IMR-90 (cell line): Measurements from ENCODE around the gene PFN1.

Experiments used
- CEBPB ChIP-seq: IDR thresholded peaks from 2 replicates; pipeline ENCODE4 v1.6.1; 2012; ENCODE audit warnings: low read depth, low read length, improper control_type of control experiment
- CHD1 ChIP-seq: IDR thresholded peaks from 2 replicates; pipeline ENCODE4 v1.6.1; 2012; ENCODE audit warnings: low read depth, low read length, improper control_type of control experiment
- POLR2A ChIP-seq: IDR thresholded peaks from 2 replicates; pipeline ENCODE4 v1.6.1; 2012; ENCODE audit warnings: mild to moderate bottlenecking, low read depth, low read length
- RAD21 ChIP-seq: IDR thresholded peaks from 2 replicates; pipeline ENCODE4 v1.6.1; 2012; ENCODE audit warnings: low read length, improper control_type of control experiment
- RFX5 ChIP-seq: IDR thresholded peaks from 2 replicates; pipeline ENCODE4 v1.8.0; 2012; ENCODE audit warnings: low read depth, mild to moderate bottlenecking, low read length, moderate library complexity
- TF ChIP-seq, protein P1 (sequence below): fragments of 150-350 bp; IDR thresholded peaks from 2 replicates; pipeline ENCODE4 v1.6.1; 2017; ENCODE audit warnings: mild to moderate bottlenecking, antibody characterized with exemption, low read length, low read depth
- TF ChIP-seq, protein P2 (sequence below): fragments of 150-350 bp; IDR thresholded peaks from 2 replicates; pipeline ENCODE4 v1.6.1; 2016; ENCODE audit warnings: low read depth, mild to moderate bottlenecking, low read length, moderate library complexity, borderline replicate concordance
- TF ChIP-seq, protein P3 (sequence below): conservative IDR thresholded peaks from 2 replicates; pipeline ENCODE4 v1.5.1; 2012; ENCODE audit warnings: mild to moderate bottlenecking, low read depth, low read length, improper control_type of control experiment

DNA sequence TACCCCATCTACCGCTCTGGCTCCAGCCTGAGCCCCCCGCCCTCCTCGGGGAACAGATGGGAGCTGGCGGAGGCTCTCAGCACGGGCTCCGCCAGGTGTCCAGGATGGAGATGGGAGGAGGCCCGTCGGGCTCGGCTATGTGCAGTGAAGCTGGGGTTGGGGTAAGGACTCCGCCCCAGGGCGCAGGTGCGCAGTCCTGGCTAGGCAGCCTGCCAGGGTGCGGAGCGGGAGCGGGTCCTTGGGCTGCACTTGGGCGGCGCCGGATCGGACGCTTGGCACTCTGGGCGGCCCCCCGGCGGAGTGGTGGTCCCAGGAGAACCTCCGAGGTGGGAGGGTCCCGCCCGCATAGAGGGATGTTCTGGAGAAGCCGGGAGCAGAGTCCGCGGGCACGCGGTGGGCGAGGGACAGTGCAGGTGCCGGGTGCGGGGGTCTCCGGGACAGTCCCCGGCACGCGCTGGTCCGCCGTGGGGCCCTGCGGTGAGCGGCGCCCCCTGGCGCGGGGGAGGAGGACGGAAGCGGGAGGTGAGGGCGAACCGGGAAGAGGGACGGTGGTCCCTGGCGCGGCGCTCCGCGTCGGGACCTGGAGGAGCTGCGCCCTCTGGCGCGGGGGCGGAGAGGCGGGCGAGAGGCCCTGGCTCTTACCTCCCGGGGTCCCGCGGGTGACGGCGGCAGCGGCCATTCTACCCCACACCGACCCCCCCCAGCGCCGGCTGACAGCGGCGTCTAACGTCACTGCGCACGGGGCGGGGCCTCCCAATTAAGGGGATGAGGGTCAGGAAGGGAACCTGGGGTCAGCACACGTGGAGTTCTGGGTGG is 38.8 kb upstream of the PFN1 start, which contains the start of gene CAMTA2:
- TF ChIP-seq CHD1: no peak
- TF ChIP-seq, protein P1, sequence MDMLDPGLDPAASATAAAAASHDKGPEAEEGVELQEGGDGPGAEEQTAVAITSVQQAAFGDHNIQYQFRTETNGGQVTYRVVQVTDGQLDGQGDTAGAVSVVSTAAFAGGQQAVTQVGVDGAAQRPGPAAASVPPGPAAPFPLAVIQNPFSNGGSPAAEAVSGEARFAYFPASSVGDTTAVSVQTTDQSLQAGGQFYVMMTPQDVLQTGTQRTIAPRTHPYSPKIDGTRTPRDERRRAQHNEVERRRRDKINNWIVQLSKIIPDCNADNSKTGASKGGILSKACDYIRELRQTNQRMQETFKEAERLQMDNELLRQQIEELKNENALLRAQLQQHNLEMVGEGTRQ: peak; percentile 24; the same call in 1 of the 2 replicates
- TF ChIP-seq, protein P2, sequence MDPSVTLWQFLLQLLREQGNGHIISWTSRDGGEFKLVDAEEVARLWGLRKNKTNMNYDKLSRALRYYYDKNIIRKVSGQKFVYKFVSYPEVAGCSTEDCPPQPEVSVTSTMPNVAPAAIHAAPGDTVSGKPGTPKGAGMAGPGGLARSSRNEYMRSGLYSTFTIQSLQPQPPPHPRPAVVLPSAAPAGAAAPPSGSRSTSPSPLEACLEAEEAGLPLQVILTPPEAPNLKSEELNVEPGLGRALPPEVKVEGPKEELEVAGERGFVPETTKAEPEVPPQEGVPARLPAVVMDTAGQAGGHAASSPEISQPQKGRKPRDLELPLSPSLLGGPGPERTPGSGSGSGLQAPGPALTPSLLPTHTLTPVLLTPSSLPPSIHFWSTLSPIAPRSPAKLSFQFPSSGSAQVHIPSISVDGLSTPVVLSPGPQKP: no peak
- TF ChIP-seq POLR2A: no peak
- no peak for TF ChIP-seq RFX5
- TF ChIP-seq RAD21: peak; percentile 46
- no peak for TF ChIP-seq CEBPB
- TF ChIP-seq, protein P3, sequence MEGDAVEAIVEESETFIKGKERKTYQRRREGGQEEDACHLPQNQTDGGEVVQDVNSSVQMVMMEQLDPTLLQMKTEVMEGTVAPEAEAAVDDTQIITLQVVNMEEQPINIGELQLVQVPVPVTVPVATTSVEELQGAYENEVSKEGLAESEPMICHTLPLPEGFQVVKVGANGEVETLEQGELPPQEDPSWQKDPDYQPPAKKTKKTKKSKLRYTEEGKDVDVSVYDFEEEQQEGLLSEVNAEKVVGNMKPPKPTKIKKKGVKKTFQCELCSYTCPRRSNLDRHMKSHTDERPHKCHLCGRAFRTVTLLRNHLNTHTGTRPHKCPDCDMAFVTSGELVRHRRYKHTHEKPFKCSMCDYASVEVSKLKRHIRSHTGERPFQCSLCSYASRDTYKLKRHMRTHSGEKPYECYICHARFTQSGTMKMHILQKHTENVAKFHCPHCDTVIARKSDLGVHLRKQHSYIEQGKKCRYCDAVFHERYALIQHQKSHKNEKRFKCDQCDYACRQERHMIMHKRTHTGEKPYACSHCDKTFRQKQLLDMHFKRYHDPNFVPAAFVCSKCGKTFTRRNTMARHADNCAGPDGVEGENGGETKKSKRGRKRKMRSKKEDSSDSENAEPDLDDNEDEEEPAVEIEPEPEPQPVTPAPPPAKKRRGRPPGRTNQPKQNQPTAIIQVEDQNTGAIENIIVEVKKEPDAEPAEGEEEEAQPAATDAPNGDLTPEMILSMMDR: peak; percentile 71
